Endodermal cell (in vitro differentiated cells): ENCODE data around the gene PTPN11. TPM values are rescaled to one million over a fixed set of nuclear protein-coding genes. Genes with fewer than 3 reads are reported as not detected.

Experiments used
- DNase-seq: peaks from one replicate; pipeline ENCODE4 v3.0.0-alpha.2; 2017
- H3K27ac ChIP-seq: 2 replicates; pipeline ENCODE4 v1.5.1; 2013; ENCODE audit warnings: mild to moderate bottlenecking, low read depth, low read length, moderate library complexity
- H3K27me3 ChIP-seq: 2 replicates; pipeline ENCODE4 v1.6.1; 2013; ENCODE audit warnings: mild to moderate bottlenecking, low read length, moderate library complexity; ENCODE audit not compliant: insufficient read depth, control insufficient read depth, poor library complexity, severe bottlenecking
- H3K36me3 ChIP-seq: 2 replicates; pipeline ENCODE4 v1.7.0; 2013; ENCODE audit warnings: mild to moderate bottlenecking, low read length, moderate library complexity; ENCODE audit not compliant: control insufficient read depth, insufficient read depth
- H3K4me1 ChIP-seq: one replicate; pipeline ENCODE4 v1.7.0; 2013; ENCODE audit warnings: low read length; ENCODE audit not compliant: control insufficient read depth, insufficient read depth
- H3K4me3 ChIP-seq: 2 replicates; pipeline ENCODE4 v1.5.1; 2013; ENCODE audit warnings: mild to moderate bottlenecking, low read length, moderate library complexity
- H3K9ac ChIP-seq: 2 replicates; pipeline ENCODE4 v1.6.1; 2013; ENCODE audit warnings: mild to moderate bottlenecking, low read length, moderate library complexity; ENCODE audit not compliant: poor library complexity, severe bottlenecking; ENCODE audit errors: extremely low read depth
- H3K9me3 ChIP-seq: 2 replicates; pipeline ENCODE4 v1.6.1; 2013; ENCODE audit warnings: mild to moderate bottlenecking, low read length, moderate library complexity; ENCODE audit not compliant: control insufficient read depth
- H3K27ac Mint-ChIP-seq: 2 replicates; pipeline ENCODE4 v1.8.0; 2020; ENCODE audit warnings: mixed read lengths
- H3K27me3 Mint-ChIP-seq: 2 replicates; pipeline ENCODE4 v1.8.0; 2021; ENCODE audit warnings: mild to moderate bottlenecking, mixed read lengths; ENCODE audit not compliant: insufficient read depth
- H3K36me3 Mint-ChIP-seq: 2 replicates; pipeline ENCODE4 v1.8.0; 2020; ENCODE audit warnings: low read depth, mixed read lengths
- H3K4me1 Mint-ChIP-seq: 2 replicates; pipeline ENCODE4 v1.8.0; 2020; ENCODE audit warnings: mixed read lengths
- H3K4me3 Mint-ChIP-seq: 2 replicates; pipeline ENCODE4 v1.8.0; 2020; ENCODE audit warnings: mild to moderate bottlenecking, moderate library complexity, mixed read lengths
- H3K9me3 Mint-ChIP-seq: 2 replicates; pipeline ENCODE4 v1.8.0; 2020; ENCODE audit warnings: mild to moderate bottlenecking, mixed read lengths
- whole genome bisulfite sequencing, 2 experiments: methylation state at CpG; one replicate each; pipeline versions ENCODE4 v1.1.5 to v1.1.7; 2013; ENCODE audit warnings: missing lambda C conversion rate in 2 of 2, mixed read lengths in 1 of 2; ENCODE audit not compliant: insufficient coverage in 1 of 2, insufficient read length in 1 of 2; 5-methylcytosine and 5-hydroxymethylcytosine counted together
- total RNA-seq, 2 donors: library from RNA; stranded (reverse); fragmentation: NEBNext Ultra II Directional in 1 of 2; extraction: Animal tissue kit (Norgen Biotek cat#: 25700) in 1 of 2; gene quantifications; 2 replicates in 1 of 2; 3 replicates in 1 of 2; pipeline ENCODE4 v1.2.1, GENCODE V29; 2021
- TF ChIP-seq, protein P1 (sequence below): fragments of 200-600 bp; sonication (generic); conservative IDR thresholded peaks from 2 replicates; pipeline ENCODE4 v1.5.0; 2021; ENCODE audit warnings: antibody characterized with exemption, mild to moderate bottlenecking

PTPN11 gene
- total RNA-seq, 2 donors from 2014 or later: 98.2 to 106 TPM

DNA sequence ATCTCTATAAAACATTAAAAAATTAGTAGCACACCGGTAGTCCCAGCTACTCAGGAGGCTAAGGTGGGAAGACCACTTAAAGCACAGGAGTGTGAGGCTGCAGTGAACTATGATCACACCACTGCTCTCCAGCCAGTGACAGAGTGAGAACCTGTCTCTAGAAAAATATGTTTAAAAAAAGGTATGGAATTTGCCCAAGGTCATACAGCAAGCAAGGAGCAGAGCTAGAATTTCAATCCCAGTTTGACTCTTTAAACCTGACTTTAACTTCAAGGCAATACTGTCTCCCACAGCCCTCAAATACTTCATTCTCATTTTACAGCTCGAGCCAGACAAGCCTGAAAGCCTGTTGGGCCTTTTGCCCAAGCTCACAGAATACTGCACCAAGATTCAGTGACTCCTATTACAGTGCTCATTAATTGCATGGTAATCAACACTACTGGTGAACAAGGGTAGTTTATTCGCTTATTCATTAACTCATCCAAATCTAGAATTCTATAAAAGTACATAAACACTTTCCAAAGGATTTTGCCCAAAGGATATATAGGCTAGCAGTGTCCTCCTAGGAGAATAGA lies 44.5 kb upstream of the PTPN11 start:
- Mint-ChIP-seq H3K4me1 (peaks cover 9% of the 10 kb centered on the region), H3K27me3 (no peaks in the 10 kb centered on the region), H3K9me3 (no peaks in the 10 kb centered on the region), H3K4me3 (no peak overlapping the region), H3K27ac (no peak overlapping the region), H3K36me3 (peaks cover 9% of the 10 kb centered on the region)
- Histone ChIP-seq H3K27me3 (no peaks in the 10 kb centered on the region), H3K4me3 (no peak overlapping the region), H3K36me3 (peaks cover 6% of the 10 kb centered on the region), H3K9me3 (peaks cover 4% of the 10 kb centered on the region), H3K9ac (no peak overlapping the region), H3K27ac (no peak overlapping the region), H3K4me1 (no peaks in the 10 kb centered on the region)
- TF ChIP-seq, protein P1, sequence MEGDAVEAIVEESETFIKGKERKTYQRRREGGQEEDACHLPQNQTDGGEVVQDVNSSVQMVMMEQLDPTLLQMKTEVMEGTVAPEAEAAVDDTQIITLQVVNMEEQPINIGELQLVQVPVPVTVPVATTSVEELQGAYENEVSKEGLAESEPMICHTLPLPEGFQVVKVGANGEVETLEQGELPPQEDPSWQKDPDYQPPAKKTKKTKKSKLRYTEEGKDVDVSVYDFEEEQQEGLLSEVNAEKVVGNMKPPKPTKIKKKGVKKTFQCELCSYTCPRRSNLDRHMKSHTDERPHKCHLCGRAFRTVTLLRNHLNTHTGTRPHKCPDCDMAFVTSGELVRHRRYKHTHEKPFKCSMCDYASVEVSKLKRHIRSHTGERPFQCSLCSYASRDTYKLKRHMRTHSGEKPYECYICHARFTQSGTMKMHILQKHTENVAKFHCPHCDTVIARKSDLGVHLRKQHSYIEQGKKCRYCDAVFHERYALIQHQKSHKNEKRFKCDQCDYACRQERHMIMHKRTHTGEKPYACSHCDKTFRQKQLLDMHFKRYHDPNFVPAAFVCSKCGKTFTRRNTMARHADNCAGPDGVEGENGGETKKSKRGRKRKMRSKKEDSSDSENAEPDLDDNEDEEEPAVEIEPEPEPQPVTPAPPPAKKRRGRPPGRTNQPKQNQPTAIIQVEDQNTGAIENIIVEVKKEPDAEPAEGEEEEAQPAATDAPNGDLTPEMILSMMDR: no peak
- 87 to 95% methylated on average over 2 to 3 of the region's 3 CpGs for WGBS, 2 experiments
- no peak for DNase-seq

- no peaks in the 10 kb centered on the region for H3K4me1 ChIP-seq
- Mint-ChIP-seq H3K4me1 (peaks cover 4% of the 10 kb centered on the region), H3K27ac (no peak overlapping the region), H3K4me3 (no peak overlapping the region), H3K27me3 (no peaks in the 10 kb centered on the region), H3K36me3 (peaks cover 9% of the 10 kb centered on the region), H3K9me3 (no peaks in the 10 kb centered on the region)
- no peak overlapping the region for H3K27ac ChIP-seq
- no peak overlapping the region for H3K9ac ChIP-seq
- TF ChIP-seq, protein P1: no peak
- 95 to 100% methylated on average over 3 to 5 of the region's 5 CpGs for WGBS, 2 experiments
- H3K27me3 ChIP-seq: no peaks in the 10 kb centered on the region
- peak; percentile 16 for DNase-seq
- peaks cover 4% of the 10 kb centered on the region for H3K9me3 ChIP-seq
- H3K36me3 ChIP-seq: peaks cover 6% of the 10 kb centered on the region
- H3K4me3 ChIP-seq: no peak overlapping the region
Observed at GRCh38 chr12:112375105-112375504, 43.6 kb upstream of the PTPN11 start.

GRCh38 chr12:112380663-112381405 lies 37.9 kb upstream of the PTPN11 start:
- peaks cover 4% of the 10 kb centered on the region for H3K36me3 Mint-ChIP-seq
- H3K4me3 Mint-ChIP-seq: peak overlapping the region; percentile 91
- no peaks in the 10 kb centered on the region for H3K4me1 ChIP-seq
- TF ChIP-seq, protein P1: no peak
- no peaks in the 10 kb centered on the region for H3K27me3 Mint-ChIP-seq
- H3K9me3 ChIP-seq: no peaks in the 10 kb centered on the region
- peak overlapping the region; percentile 89 for H3K4me3 ChIP-seq
- H3K9me3 Mint-ChIP-seq: no peaks in the 10 kb centered on the region
- peak overlapping the region; percentile 55 for H3K9ac ChIP-seq
- H3K27ac Mint-ChIP-seq: peak overlapping the region; percentile 90
- H3K27me3 ChIP-seq: no peaks in the 10 kb centered on the region
- no peaks in the 10 kb centered on the region for H3K36me3 ChIP-seq
- WGBS, 2 experiments: 50 to 66% methylated on average over 23 to 34 of the region's 34 CpGs
- H3K27ac ChIP-seq: peak overlapping the region; percentile 70
- peak; percentile 73 for DNase-seq
- peaks cover 12% of the 10 kb centered on the region for H3K4me1 Mint-ChIP-seq
